ENCODE data around the gene METAP1D. TPM values are rescaled to one million over a fixed set of nuclear protein-coding genes. Genes with fewer than 3 reads are reported as not detected.

The METAP1D gene
- total and polyA plus RNA-seq, 9 donors = 7.0 to 14.3 (median 10.9) TPM

DNA sequence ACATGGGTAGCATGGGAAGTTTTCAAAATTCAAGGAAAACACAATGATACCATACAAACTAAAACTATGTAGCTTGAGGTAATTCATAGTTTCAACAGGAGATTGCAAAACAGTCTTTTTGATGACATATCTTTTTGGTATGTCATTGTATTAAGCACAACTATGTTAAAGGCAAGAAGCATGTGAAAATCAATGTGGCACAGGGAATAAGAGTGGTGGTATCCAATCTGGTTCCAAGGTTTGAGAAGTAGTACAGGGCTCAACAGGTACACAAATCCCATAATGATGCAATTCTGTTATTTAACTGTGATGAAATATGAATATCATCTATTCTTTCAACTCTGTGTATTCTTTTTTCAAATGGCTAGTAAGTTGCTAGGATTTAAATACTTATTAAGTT is 119.3 kb downstream of the METAP1D start:
- H3K27me3 ChIP-seq = no peaks in the 10 kb centered on the region
- no peak for DNase-seq
- H3K9me3 ChIP-seq = no peaks in the 10 kb centered on the region
- no peak overlapping the region for H3K27ac ChIP-seq
- no peak overlapping the region for H3K4me3 ChIP-seq
- TF ChIP-seq, protein P1, sequence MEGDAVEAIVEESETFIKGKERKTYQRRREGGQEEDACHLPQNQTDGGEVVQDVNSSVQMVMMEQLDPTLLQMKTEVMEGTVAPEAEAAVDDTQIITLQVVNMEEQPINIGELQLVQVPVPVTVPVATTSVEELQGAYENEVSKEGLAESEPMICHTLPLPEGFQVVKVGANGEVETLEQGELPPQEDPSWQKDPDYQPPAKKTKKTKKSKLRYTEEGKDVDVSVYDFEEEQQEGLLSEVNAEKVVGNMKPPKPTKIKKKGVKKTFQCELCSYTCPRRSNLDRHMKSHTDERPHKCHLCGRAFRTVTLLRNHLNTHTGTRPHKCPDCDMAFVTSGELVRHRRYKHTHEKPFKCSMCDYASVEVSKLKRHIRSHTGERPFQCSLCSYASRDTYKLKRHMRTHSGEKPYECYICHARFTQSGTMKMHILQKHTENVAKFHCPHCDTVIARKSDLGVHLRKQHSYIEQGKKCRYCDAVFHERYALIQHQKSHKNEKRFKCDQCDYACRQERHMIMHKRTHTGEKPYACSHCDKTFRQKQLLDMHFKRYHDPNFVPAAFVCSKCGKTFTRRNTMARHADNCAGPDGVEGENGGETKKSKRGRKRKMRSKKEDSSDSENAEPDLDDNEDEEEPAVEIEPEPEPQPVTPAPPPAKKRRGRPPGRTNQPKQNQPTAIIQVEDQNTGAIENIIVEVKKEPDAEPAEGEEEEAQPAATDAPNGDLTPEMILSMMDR (IDR thresholded peaks at IDR 0.05) = no peak
- TF ChIP-seq EP300 (IDR thresholded peaks at IDR 0.05) (no peak), POLR2A (IDR thresholded peaks at IDR 0.05) (no peak)
- no peaks in the 10 kb centered on the region for H3K36me3 ChIP-seq
- H3K4me1 ChIP-seq (ENCODE audit: insufficient read depth) = no peaks in the 10 kb centered on the region
- intact Hi-C loops (cut with DNase I) = loop anchor here in 2 of 4 donors (10.0 kb wide), 2 partner anchors 304 to 524 kb away; no protein-coding TSS in a partner anchor

DNA sequence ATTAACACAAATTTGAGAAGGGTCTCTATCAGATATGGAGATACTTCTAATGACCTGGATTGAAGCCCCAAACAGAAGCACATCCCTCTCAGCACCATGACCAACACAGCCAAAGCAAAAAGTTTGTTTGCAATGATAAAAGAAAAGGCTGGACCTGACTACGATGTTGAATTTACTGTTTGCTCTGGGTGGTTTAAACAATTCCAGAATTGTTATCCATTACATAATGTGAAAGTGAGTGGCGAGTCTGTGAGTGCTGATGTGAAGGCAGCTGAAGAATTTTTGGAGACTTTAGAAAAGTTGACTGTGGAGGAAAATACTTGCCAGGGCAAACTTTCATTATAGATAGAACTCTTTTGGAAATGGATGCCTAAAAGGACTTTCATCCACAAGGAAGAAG is 120.4 kb downstream of the METAP1D start:
- intact Hi-C loops (cut with DNase I) = no loop called here
- H3K4me1 ChIP-seq (ENCODE audit: insufficient read depth) = no peaks in the 10 kb centered on the region
- TF ChIP-seq, protein P1 (IDR thresholded peaks at IDR 0.05) = no peak
- TF ChIP-seq EP300 (IDR thresholded peaks at IDR 0.05) (no peak), POLR2A (IDR thresholded peaks at IDR 0.05) (no peak)
- H3K4me3 ChIP-seq = no peak overlapping the region
- no peak overlapping the region for H3K27ac ChIP-seq
- 11 to 49% (median 18%) methylated on average over 2 of the region's 2 CpGs for WGBS, 3 donors
- no peaks in the 10 kb centered on the region for H3K27me3 ChIP-seq
- no peaks in the 10 kb centered on the region for H3K36me3 ChIP-seq
- DNase-seq = no peak
- no peaks in the 10 kb centered on the region for H3K9me3 ChIP-seq

DNA sequence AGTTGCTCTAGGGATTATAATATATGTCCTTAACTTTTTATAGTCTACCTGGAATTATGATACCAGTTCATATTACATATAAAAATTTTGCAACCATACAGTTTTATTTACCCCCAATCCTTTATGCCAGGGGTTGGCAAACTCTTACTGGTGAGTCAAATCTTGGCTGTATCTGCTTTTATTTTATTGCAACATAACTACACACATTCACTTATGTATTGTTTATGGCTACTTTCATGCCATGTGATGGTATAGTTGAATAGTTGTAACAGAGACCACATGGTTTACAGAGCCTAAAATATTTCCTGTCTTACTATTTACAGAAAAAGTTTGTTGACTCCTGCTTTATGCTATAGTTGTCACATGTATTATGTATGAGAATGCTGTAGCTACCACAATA is 128.7 kb downstream of the METAP1D start:
- Histone ChIP-seq H3K27ac (no peak overlapping the region), H3K9me3 (no peaks in the 10 kb centered on the region), H3K4me1 (ENCODE audit: insufficient read depth) (no peaks in the 10 kb centered on the region), H3K27me3 (no peaks in the 10 kb centered on the region), H3K36me3 (no peaks in the 10 kb centered on the region), H3K4me3 (no peak overlapping the region)
- DNase-seq = no peak
- intact Hi-C loops (cut with DNase I) = no loop called here
- TF ChIP-seq EP300 (IDR thresholded peaks at IDR 0.05) (no peak), POLR2A (IDR thresholded peaks at IDR 0.05) (no peak)
- TF ChIP-seq, protein P1 (IDR thresholded peaks at IDR 0.05) = no peak

DNA sequence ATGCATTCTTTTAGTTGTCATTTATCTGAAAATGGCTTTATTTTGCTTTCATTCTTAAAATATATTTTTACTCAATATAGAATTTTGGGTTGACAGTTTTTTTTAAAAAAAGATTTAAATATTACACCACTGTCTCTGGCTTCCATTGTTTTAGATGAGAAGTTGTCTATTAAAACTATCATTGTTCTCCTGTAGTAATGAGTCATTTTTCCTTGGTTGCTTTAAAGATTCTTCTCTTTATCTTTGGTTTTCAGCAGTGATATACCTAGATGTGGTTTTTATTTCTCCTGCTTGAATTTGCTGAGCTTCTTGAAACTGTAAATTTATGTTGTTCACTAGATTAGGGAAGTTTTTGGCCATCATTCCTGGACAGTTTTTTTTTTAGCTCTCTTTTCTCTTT is 129.7 kb downstream of the METAP1D start:
- TF ChIP-seq, protein P1 (IDR thresholded peaks at IDR 0.05) = no peak
- TF ChIP-seq POLR2A (IDR thresholded peaks at IDR 0.05) (no peak), EP300 (IDR thresholded peaks at IDR 0.05) (no peak)

More for the DNA sequence above, 129.7 kb downstream of the METAP1D start:
- intact Hi-C loops (cut with DNase I) = no loop called here
- Histone ChIP-seq H3K36me3 (no peaks in the 10 kb centered on the region), H3K4me3 (no peak overlapping the region), H3K27ac (no peak overlapping the region), H3K9me3 (no peaks in the 10 kb centered on the region), H3K4me1 (ENCODE audit: insufficient read depth) (no peaks in the 10 kb centered on the region), H3K27me3 (no peaks in the 10 kb centered on the region)
- DNase-seq = no peak

Other genes starting within 250 kb of the METAP1D start
- 10 to 100 TPM; 15.6 to 34.1 (median 23.6) TPM for gene SLC25A12, start 105.7 kb upstream of the METAP1D start, total RNA-seq
- 10 to 100 TPM; 18.5 to 21.6 TPM for gene SLC25A12, start 105.7 kb upstream of the METAP1D start, polyA plus RNA-seq
- gene HAT1, start 77.5 kb upstream of the METAP1D start, total RNA-seq = 10 to 100 TPM; 22.7 to 46.1 (median 35.2) TPM
- gene HAT1, start 77.5 kb upstream of the METAP1D start, polyA plus RNA-seq = 10 to 100 TPM; 30.1 to 31.4 TPM
- under 1 TPM in 2 of 7 donors, not detected in 5; 0.15 to 0.20 TPM for gene DLX1, start 85.6 kb downstream of the METAP1D start, total RNA-seq
- gene DLX1, start 85.6 kb downstream of the METAP1D start, polyA plus RNA-seq = under 1 TPM; 0.07 to 0.18 TPM
- gene DLX2, start 102.9 kb downstream of the METAP1D start, total RNA-seq = under 1 TPM in 1 of 7 donors, not detected in 6; 0.12 TPM
- gene DLX2, start 102.9 kb downstream of the METAP1D start, polyA plus RNA-seq = not detected